Upper lobe of left lung (tissue), 4 donors: ENCODE results near the gene FRZB.

Experiments
- CTCF ChIP-seq, 6 experiments: fragments of 450-650 bp in 4 of 6; fragments of 200-600 bp in 2 of 6; sonication (generic) in 2 of 6; IDR thresholded peaks; one replicate each; pipeline ENCODE4 v1.5.1; 2016 to 2019; ENCODE audit warnings: antibody characterized with exemption in 6 of 6
- EP300 ChIP-seq, 4 donors: sonication (generic); formaldehyde crosslinking; IDR thresholded peaks; one replicate each; pipeline ENCODE4 v1.5.1; 2017; ENCODE audit warnings: antibody characterized with exemption in 4 of 4, control low read depth in 2 of 4
- POLR2A ChIP-seq, 4 donors: fragments of 450-650 bp; IDR thresholded peaks; one replicate each; pipeline ENCODE4 v1.5.1; 2016 to 2017; ENCODE audit warnings: antibody characterized with exemption in 4 of 4, mild to moderate bottlenecking in 2 of 4
- POLR2AphosphoS5 ChIP-seq, 2 donors: sonication (generic); formaldehyde crosslinking; IDR thresholded peaks; one replicate each; pipeline ENCODE4 v1.5.1; 2017; ENCODE audit warnings: antibody characterized with exemption in 2 of 2

- no peak for TF ChIP-seq CTCF (IDR thresholded peaks at IDR 0.05)
- TF ChIP-seq POLR2A (IDR thresholded peaks at IDR 0.05), result no peak
- TF ChIP-seq POLR2AphosphoS5 (IDR thresholded peaks at IDR 0.05), result no peak
- no peak for TF ChIP-seq EP300 (IDR thresholded peaks at IDR 0.05)
Measured at GRCh38 chr2:182897137-182897536, 30.7 kb upstream of the FRZB start.
